PC-3 (cell line): ENCODE data around the gene CLASP2. TPM values are rescaled to one million over a fixed set of nuclear protein-coding genes. Genes with fewer than 3 reads are reported as not detected.

Experiments used
- ATAC-seq: fragments of 200-7000 bp; cut with Tn5 transposase; 2 replicates; pipeline ENCODE4 v1.9.1; 2020; ENCODE audit warnings: mild to moderate bottlenecking, moderate library complexity
- BruUV-seq: library from RNA; stranded (reverse); fragments of 400-500 nt; replicated peaks from 2 replicates; lab custom pipeline; 2021; lab: Mats Ljungman, UMichigan
- CTCF ChIA-PET: fragments of 300-600 bp; sonication (Branson Sonifier 250); formaldehyde crosslinking; loops from one replicate; lab custom pipeline; 2022; ENCODE audit warnings: antibody characterized with exemption; lab: Charles Lee
- POLR2A ChIA-PET: fragments of 300-600 bp; sonication (Branson Sonifier 250); formaldehyde crosslinking; loops from one replicate; lab custom pipeline; 2022; ENCODE audit warnings: antibody characterized with exemption; ENCODE audit not compliant: unreplicated experiment; lab: Charles Lee
- DNase-seq: peaks from one replicate; pipeline ENCODE4 v3.0.0-alpha.2; 2015
- H2AFZ ChIP-seq: fragments of 300-600 bp; sonication (generic); 2 replicates; pipeline ENCODE4 v1.6.0; 2016; ENCODE audit warnings: antibody characterized with exemption, low read length
- H3F3A ChIP-seq: fragments of 300-600 bp; sonication (generic); one replicate; pipeline ENCODE4 v1.6.0; 2017; ENCODE audit warnings: antibody characterized with exemption, low read length, control low read depth, mild to moderate bottlenecking; ENCODE audit not compliant: unreplicated experiment
- H3K27ac ChIP-seq: fragments of 300-600 bp; sonication (generic); 2 replicates; pipeline ENCODE4 v1.5.1; 2016; ENCODE audit warnings: mild to moderate bottlenecking, low read length
- H3K27me3 ChIP-seq: fragments of 300-600 bp; sonication (generic); 2 replicates; pipeline ENCODE4 v1.6.1; 2016; ENCODE audit warnings: low read length, mixed read lengths
- H3K36me3 ChIP-seq: fragments of 300-600 bp; sonication (generic); 2 replicates; pipeline ENCODE4 v1.6.1; 2016; ENCODE audit warnings: low read depth, mixed run types, low read length, mixed read lengths
- H3K4me1 ChIP-seq: fragments of 300-600 bp; sonication (generic); 2 replicates; pipeline ENCODE4 v1.5.1; 2016; ENCODE audit warnings: low read length; ENCODE audit not compliant: insufficient read depth
- H3K4me2 ChIP-seq: fragments of 300-600 bp; sonication (generic); 2 replicates; pipeline ENCODE4 v1.6.0; 2016; ENCODE audit warnings: low read length
- H3K4me3 ChIP-seq: fragments of 300-600 bp; sonication (generic); 2 replicates; pipeline ENCODE4 v1.5.1; 2016; ENCODE audit warnings: mild to moderate bottlenecking, low read length, mixed read lengths
- H3K79me2 ChIP-seq: fragments of 300-600 bp; sonication (generic); 2 replicates; pipeline ENCODE4 v1.6.1; 2017; ENCODE audit warnings: low read length, mixed read lengths
- H3K9ac ChIP-seq: fragments of 300-600 bp; sonication (generic); 2 replicates; pipeline ENCODE4 v1.6.0; 2016; ENCODE audit warnings: mild to moderate bottlenecking, low read length
- H3K9me2 ChIP-seq: fragments of 300-600 bp; sonication (generic); replicated peaks from 2 replicates; pipeline ENCODE4 v1.6.1; 2016; ENCODE audit warnings: mixed run types, low read length, mixed read lengths
- H3K9me3 ChIP-seq: fragments of 300-600 bp; sonication (generic); 2 replicates; pipeline ENCODE4 v1.6.1; 2016; ENCODE audit warnings: low read length, mixed read lengths
- H4K20me1 ChIP-seq: fragments of 300-600 bp; sonication (generic); 2 replicates; pipeline ENCODE4 v1.6.1; 2016; ENCODE audit warnings: low read length, mixed read lengths
- EZH2 ChIP-seq: fragments of 300-600 bp; sonication (generic); IDR thresholded peaks from one replicate; pipeline ENCODE4 v1.6.1; 2017; ENCODE audit warnings: antibody characterized with exemption, mild to moderate bottlenecking, low read length; ENCODE audit not compliant: unreplicated experiment
- EZH2phosphoT487 ChIP-seq: fragments of 300-600 bp; sonication (generic); IDR thresholded peaks from 2 replicates; pipeline ENCODE4 v1.6.1; 2018; ENCODE audit warnings: mild to moderate bottlenecking, antibody characterized with exemption, low read length, borderline replicate concordance
- intact Hi-C: fragments of 100-400 bp; cut with micrococcal nuclease; formaldehyde crosslinking; loops from 2 replicates; pipeline ENCODE4 v1.9.0; 2023
- total RNA-seq: library from RNA; depleted of rRNA; stranded (reverse); fragments of >200 nt; gene quantifications from 2 replicates; pipeline ENCODE4 v1.2.3, GENCODE V29; 2014
- TF ChIP-seq, protein P1 (sequence below): fragments of 300-600 bp; sonication (generic); conservative IDR thresholded peaks from 2 replicates; pipeline ENCODE4 v1.5.1; 2017; ENCODE audit warnings: antibody characterized with exemption, low read depth, mild to moderate bottlenecking, low read length

The CLASP2 gene
- total RNA-seq, 1 experiment from 2014 or later = 84.8 TPM

DNA sequence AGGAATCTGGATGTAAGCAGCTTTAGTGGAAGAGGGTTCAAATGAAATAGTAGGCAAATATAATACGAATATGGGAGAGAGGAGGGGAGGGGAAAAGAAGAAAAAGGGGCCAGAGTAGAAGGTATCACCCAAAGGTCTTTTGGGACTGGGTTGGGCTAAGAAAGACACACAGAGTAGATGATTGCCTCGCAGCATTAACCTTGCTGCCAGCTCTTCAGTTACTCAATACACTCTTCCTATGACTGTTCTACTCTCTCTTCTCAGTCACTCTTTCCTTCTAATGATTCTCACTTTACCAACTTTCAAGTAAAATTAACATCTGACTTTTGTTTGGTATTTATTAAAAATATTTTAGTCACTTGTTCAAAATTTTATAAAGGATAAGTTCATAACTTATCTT lies 52.8 kb downstream of the CLASP2 start:
- intact Hi-C loops = no loop called here
- H3K9me2 ChIP-seq = no peaks in the 10 kb centered on the region
- DNase-seq = no peak
- no peak overlapping the region for H3K9ac ChIP-seq
- H3K27me3 ChIP-seq = no peaks in the 10 kb centered on the region
- ChIA-PET POLR2A (no interaction called here), CTCF (no interaction called here)
- TF ChIP-seq, protein P1, sequence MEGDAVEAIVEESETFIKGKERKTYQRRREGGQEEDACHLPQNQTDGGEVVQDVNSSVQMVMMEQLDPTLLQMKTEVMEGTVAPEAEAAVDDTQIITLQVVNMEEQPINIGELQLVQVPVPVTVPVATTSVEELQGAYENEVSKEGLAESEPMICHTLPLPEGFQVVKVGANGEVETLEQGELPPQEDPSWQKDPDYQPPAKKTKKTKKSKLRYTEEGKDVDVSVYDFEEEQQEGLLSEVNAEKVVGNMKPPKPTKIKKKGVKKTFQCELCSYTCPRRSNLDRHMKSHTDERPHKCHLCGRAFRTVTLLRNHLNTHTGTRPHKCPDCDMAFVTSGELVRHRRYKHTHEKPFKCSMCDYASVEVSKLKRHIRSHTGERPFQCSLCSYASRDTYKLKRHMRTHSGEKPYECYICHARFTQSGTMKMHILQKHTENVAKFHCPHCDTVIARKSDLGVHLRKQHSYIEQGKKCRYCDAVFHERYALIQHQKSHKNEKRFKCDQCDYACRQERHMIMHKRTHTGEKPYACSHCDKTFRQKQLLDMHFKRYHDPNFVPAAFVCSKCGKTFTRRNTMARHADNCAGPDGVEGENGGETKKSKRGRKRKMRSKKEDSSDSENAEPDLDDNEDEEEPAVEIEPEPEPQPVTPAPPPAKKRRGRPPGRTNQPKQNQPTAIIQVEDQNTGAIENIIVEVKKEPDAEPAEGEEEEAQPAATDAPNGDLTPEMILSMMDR = no peak
- no peak for TF ChIP-seq EZH2phosphoT487
- no peak for TF ChIP-seq EZH2
- peaks cover 12% of the 10 kb centered on the region; the same call in 1 of the 2 replicates for H3K79me2 ChIP-seq
- no peak for ATAC-seq
- no peak overlapping the region for H3K27ac ChIP-seq
- BruUV-seq = no TSS peak
- no peaks in the 10 kb centered on the region for H3K9me3 ChIP-seq
- no peak overlapping the region for H3K4me3 ChIP-seq
- H3K4me2 ChIP-seq = no peak overlapping the region
- H3K4me1 ChIP-seq = peaks cover 29% of the 10 kb centered on the region
- H3F3A ChIP-seq = peaks cover 9% of the 10 kb centered on the region
- no peaks in the 10 kb centered on the region for H3K36me3 ChIP-seq
- no peak overlapping the region for H2AFZ ChIP-seq
- H4K20me1 ChIP-seq = no peaks in the 10 kb centered on the region

DNA sequence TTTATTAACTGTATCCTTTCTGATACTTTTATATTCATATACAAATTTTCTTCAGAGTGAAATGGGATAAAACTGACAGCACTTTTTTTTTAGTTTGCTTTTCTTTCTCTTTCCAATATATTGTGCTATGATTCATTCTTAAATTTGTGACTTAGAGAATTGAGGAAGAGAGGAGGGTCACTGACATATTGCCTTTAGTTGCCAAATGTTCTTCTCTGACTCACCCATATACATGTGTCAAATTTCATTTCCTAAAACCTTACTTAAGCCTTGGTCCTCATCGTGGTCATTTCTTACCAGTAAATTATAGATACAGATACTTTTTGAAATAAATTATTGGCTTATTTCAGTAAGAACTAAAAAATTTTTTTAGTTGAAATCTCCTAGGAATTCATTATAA lies 53.9 kb downstream of the CLASP2 start:
- no peaks in the 10 kb centered on the region for H3K9me2 ChIP-seq
- peak overlapping the region; percentile 51 for H3K27ac ChIP-seq
- no peak overlapping the region for H2AFZ ChIP-seq
- H3K4me1 ChIP-seq = peaks cover 29% of the 10 kb centered on the region
- no peaks in the 10 kb centered on the region for H3K9me3 ChIP-seq
- no peaks in the 10 kb centered on the region for H4K20me1 ChIP-seq
- H3K27me3 ChIP-seq = no peaks in the 10 kb centered on the region
- peaks cover 9% of the 10 kb centered on the region for H3F3A ChIP-seq
- DNase-seq (peak; percentile 85), ATAC-seq (peak; percentile 95)
- ChIA-PET POLR2A (no interaction called here), CTCF (no interaction called here)
- no TSS peak for BruUV-seq
- no peaks in the 10 kb centered on the region for H3K36me3 ChIP-seq
- H3K4me2 ChIP-seq = peak overlapping the region; percentile 65
- H3K4me3 ChIP-seq = no peak overlapping the region; the same call in 1 of the 2 replicates
- peaks cover 12% of the 10 kb centered on the region; the same call in 1 of the 2 replicates for H3K79me2 ChIP-seq
- TF ChIP-seq EZH2phosphoT487 (no peak), EZH2 (no peak)
- TF ChIP-seq, protein P1 = no peak
- no peak overlapping the region for H3K9ac ChIP-seq
- intact Hi-C loops = no loop called here

DNA sequence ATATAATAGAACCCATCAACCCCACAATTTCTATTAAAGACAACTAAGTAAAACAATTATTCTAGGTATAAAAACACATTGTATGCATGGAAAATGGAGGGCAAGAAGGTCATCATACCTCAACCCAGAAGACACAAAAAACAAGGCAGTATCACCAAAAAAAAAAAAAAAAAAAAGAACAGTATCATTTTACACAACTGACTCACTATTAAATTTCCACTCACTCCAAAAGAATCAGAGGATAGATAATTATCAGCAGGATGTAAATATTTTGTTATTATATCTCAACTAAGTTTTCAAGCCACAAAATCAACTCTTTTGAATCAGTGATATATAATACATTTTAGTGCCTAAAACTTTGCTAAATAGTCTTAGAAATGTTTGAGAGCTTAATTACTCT lies 55.0 kb downstream of the CLASP2 start:
- no TSS peak for BruUV-seq

More for the DNA sequence above, 55.0 kb downstream of the CLASP2 start:
- Histone ChIP-seq H3K9me3 (no peaks in the 10 kb centered on the region), H3K9me2 (no peaks in the 10 kb centered on the region), H3F3A (peaks cover 9% of the 10 kb centered on the region), H3K79me2 (peaks cover 12% of the 10 kb centered on the region; the same call in 1 of the 2 replicates), H3K4me2 (peak overlapping the region; percentile 65), H3K4me1 (peaks cover 29% of the 10 kb centered on the region), H3K27me3 (no peaks in the 10 kb centered on the region), H3K4me3 (peak overlapping the region; percentile 21; the same call in 1 of the 2 replicates), H3K27ac (peak overlapping the region; percentile 46), H3K9ac (no peak overlapping the region), H2AFZ (no peak overlapping the region), H4K20me1 (no peaks in the 10 kb centered on the region), H3K36me3 (no peaks in the 10 kb centered on the region)
- ChIA-PET POLR2A (no interaction called here), CTCF (no interaction called here)
- TF ChIP-seq, protein P1 = no peak
- TF ChIP-seq EZH2 (no peak), EZH2phosphoT487 (no peak)
- peak; percentile 21; the same call in 1 of the 2 replicates for ATAC-seq
- DNase-seq = peak; percentile 47
- intact Hi-C loops = loop anchor here (2.0 kb wide), 1 partner anchor 54 kb away; no protein-coding TSS in a partner anchor
